ENCODE results near the gene GOLGA6L25.
"Not testable (repeated sequence)": the region's sequence is repeated elsewhere in the genome, so short reads cannot be mapped to it uniquely, and the experiment has no call there.

The GOLGA6L25 gene

GRCh38 chr15:28553268-28553667 is at the start of gene GOLGA6L25:
TSS of gene GOLGA6L25 (plus strand) at chr15:28553568. CDS start at chr15:28553629, 61 bp downstream.
- not testable (repeated sequence) for DNase-seq (ENCODE audit: low read depth)

- DNase-seq (ENCODE audit: low read depth), result not testable (repeated sequence)
These were observed 45.0 kb upstream of the GOLGA6L25 start for GRCh38 chr15:28508217-28508889.

- DNase-seq (ENCODE audit: low read depth), result not testable (repeated sequence)
These were observed 39.2 kb upstream of the GOLGA6L25 start for GRCh38 chr15:28514128-28514527.

- DNase-seq (ENCODE audit: low read depth), result not testable (repeated sequence)
These were observed 38.2 kb upstream of the GOLGA6L25 start for GRCh38 chr15:28515208-28515607.

- not testable (repeated sequence) for DNase-seq (ENCODE audit: low read depth)
These were observed 20.4 kb upstream of the GOLGA6L25 start, which contains the start of gene GOLGA8G for GRCh38 chr15:28532954-28533353. TSS of gene GOLGA8G (minus strand) at chr15:28532971. CDS start at chr15:28532909, 62 bp downstream.

GRCh38 chr15:28573351-28573750 is 20.0 kb downstream of the GOLGA6L25 start:
- DNase-seq (ENCODE audit: low read depth), result not testable (repeated sequence)

GRCh38 chr15:28588977-28589606 is 35.7 kb downstream of the GOLGA6L25 start:
- not testable (repeated sequence) for DNase-seq (ENCODE audit: low read depth)

GRCh38 chr15:28589769-28590168 is 36.4 kb downstream of the GOLGA6L25 start:
- not testable (repeated sequence) for DNase-seq (ENCODE audit: low read depth)

- not testable (repeated sequence) for DNase-seq (ENCODE audit: low read depth)
These were observed 39.0 kb downstream of the GOLGA6L25 start for GRCh38 chr15:28592395-28592794.

- not testable (repeated sequence) for DNase-seq (ENCODE audit: low read depth)
These were observed 40.2 kb downstream of the GOLGA6L25 start for GRCh38 chr15:28593424-28594129.

- not testable (repeated sequence) for DNase-seq (ENCODE audit: low read depth)
These were observed 44.1 kb downstream of the GOLGA6L25 start for GRCh38 chr15:28597471-28597870.

- not testable (repeated sequence) for DNase-seq (ENCODE audit: low read depth)
These were observed 44.8 kb downstream of the GOLGA6L25 start for GRCh38 chr15:28598209-28598608.

GRCh38 chr15:28602152-28602551 is 48.8 kb downstream of the GOLGA6L25 start:
- DNase-seq (ENCODE audit: low read depth), result not testable (repeated sequence)

All from iris pigment epithelial cell (primary cell).